B cell (primary cell): ENCODE results near the gene NELFA.

ENCODE experiments used
- CTCF ChIP-seq: fragments of 200-600 bp; IDR thresholded peaks from one replicate; pipeline ENCODE4 v1.8.0; 2022; ENCODE audit warnings: antibody characterized with exemption, mild to moderate bottlenecking
- EZH2 ChIP-seq: IDR thresholded peaks from 2 replicates; pipeline ENCODE4 v1.6.1; 2012; ENCODE audit warnings: borderline replicate concordance, low read depth, mild to moderate bottlenecking, moderate library complexity, low read length; ENCODE audit not compliant: insufficient read depth, poor library complexity, severe bottlenecking

DNA sequence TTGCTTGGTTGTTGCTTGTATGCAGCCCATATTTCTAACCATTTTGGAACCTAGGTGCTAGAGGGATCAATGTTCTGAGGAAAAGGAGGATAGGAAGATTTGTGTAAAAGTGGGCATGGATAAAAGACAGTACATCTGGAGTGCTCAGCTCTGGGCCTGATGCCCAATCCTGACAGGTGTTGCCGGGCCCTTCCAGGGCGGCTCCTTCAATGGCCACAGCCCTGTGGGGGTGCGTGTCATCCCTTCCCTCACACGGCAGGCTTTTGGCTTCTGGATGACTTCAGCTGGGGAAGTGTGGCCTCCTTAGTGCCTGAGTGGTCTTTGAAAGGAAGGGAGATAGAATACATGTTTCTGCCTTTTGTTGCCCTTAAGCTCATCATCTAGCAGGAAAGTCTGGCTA is 47.2 kb downstream of the NELFA start:
- TF ChIP-seq CTCF (no peak), EZH2 (no peak)
